HG02973 (cell line): Measurements from ENCODE around the gene PRSS12.
"Not testable (repeated sequence)": the region's sequence is repeated elsewhere in the genome, so short reads cannot be mapped to it uniquely, and the experiment has no call there.

Experiments
- ATAC-seq: cut with Tn5 transposase; IDR thresholded peaks from one replicate; pipeline ENCODE4 v1.9.1; 2021; ENCODE audit warnings: moderate library complexity; ENCODE audit not compliant: unreplicated experiment

Gene PRSS12

DNA sequence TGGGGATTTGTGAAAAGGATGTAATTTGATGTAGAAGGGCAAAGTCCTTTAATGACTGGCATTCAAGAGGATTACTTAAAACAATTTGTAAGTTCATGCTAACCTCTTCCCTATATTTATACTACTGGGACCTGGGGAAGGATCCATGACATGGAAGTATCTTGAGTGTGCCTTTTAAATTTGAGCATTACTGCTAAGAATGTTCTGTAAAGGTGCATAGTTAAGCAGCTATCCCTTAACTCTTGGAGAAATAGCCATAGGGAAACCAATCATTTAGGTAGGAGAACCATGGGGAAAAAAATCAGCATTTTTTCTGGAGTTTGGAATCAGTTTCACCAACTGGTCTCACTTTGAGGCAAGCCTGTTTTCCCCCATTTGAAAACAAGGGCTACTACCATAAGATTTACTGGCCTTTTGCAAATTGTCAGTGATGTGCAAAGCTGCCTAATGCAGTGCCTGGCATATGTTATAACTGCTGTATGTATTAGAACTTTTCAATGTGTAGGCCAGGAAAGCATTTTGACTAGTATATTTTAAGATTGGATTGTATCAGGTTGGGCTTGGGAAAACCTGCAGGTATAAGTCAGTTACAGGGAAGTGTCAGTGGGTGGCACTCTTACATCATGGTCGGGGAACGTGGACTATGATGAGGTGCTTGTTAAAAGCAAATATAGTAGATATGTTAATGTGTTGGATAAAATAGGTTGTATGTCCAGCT is 72.1 kb downstream of the PRSS12 start:
- peak; percentile 20 for ATAC-seq

DNA sequence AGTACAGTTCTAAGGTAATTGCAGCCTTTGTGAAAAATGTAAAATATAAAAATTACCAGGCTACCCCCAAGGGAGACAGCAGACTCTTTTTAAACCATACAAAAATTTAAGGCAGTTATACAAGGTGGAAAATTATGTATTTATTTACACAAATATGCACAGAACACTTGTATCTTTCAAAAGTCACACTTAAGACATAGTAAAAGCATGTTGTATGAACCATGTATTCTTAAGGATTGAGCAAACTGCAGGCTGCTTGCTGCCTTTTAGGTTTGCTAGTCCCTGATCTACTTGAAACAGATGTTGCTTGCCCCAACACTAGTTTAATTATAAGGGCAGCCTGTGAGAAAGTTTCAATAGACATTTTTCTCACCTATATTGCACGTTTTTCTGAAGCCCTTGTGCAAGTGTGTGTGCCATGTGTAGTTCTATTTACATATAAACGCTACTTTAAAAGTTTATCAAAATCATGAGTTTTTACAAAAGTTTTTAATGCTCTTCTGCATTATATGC is 72.8 kb downstream of the PRSS12 start:
- ATAC-seq: no peak

GRCh38 chr4:118279328-118279727 is 73.5 kb downstream of the PRSS12 start:
- ATAC-seq: no peak

GRCh38 chr4:118278473-118279274 is 74.1 kb downstream of the PRSS12 start:
- peak; percentile 89 for ATAC-seq

DNA sequence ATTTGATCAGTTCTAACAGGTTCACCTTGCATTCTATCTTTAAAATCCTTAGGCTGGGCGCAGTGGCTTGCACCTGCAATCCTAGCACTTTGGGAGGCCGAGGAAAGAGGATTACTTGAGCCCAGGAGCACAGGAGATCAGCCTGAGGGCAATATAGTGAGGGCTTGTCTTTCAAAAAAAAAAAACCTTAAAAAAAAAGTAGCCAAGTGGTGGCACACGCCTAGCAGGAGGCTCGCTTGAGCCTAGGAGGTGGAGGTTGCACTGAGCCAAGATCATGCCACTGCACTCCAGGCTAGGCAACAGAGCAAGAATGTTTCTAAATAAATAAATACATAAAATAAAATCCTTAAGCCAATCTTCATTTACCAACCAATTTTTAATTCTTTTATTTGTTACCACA is 75.6 kb downstream of the PRSS12 start:
- ATAC-seq: no peak

GRCh38 chr4:118276580-118276979 is 76.2 kb downstream of the PRSS12 start:
- no peak for ATAC-seq

- ATAC-seq: no peak
Measured at GRCh38 chr4:118273642-118274041, 79.2 kb downstream of the PRSS12 start.

GRCh38 chr4:118271788-118272187 is 81.0 kb downstream of the PRSS12 start:
- no peak for ATAC-seq

- peak; percentile 47 for ATAC-seq
Measured at GRCh38 chr4:118270492-118270891, 82.3 kb downstream of the PRSS12 start.

- no peak for ATAC-seq
Measured at GRCh38 chr4:118268780-118269179, 84.0 kb downstream of the PRSS12 start.

DNA sequence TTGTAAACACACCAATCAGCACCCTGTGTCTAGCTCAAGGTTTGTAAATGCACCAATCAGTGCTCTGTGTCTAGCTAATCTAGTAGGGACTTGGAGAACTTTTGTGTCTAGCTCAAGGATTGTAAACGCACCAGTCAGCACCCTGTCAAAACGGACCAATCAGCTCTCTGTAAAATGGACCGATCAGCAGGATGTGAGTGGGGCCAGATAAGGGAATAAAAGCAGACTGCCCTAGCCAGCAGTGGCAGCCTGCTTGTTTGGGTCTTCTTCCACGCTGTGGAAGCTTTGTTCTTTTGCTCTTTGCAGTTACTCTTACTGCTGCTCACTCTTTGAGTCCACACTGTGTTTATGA is 86.7 kb downstream of the PRSS12 start:
- ATAC-seq: not testable (repeated sequence)

- peak; percentile 53 for ATAC-seq
Measured at GRCh38 chr4:118265312-118266144, 87.3 kb downstream of the PRSS12 start.

GRCh38 chr4:118264096-118264495 is 88.7 kb downstream of the PRSS12 start:
- ATAC-seq: no peak

- no peak for ATAC-seq
Measured at GRCh38 chr4:118260309-118260708, 92.5 kb downstream of the PRSS12 start.

DNA sequence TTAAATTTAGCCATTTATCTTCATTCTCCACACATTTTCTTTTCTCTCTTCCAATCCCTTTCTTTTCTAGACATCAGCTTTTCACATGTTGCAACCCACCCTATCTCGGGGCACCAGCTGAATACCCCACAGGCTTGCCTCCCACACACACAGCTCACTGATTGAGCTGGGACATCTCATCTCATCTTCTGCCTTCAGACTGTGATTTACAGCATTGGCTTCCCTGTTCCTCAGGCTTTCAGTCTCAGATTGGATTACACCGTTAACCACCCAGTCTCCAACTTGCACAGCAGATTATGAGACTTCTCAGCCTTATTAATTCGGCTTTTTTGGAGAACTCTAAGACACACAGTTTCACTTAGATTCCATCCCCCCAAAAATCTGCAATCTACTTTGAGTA is 93.7 kb downstream of the PRSS12 start:
- ATAC-seq: no peak

DNA sequence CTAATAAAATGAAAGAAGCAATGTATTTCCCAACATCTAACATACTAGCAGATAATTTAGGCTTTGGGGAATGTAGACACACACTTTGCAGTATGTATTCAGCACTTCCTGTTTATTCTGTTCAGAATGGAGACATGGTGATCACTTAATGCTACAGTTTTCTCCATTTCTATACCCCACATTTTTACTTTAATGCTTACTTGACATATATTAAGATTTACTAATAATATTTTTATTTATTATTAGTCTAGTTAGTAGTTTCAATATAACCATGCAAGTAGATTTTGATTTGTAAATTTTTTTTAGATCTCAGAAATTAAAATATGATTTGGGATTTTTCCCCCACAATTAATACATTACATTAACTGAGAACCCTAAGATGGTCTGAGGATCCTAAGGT is 98.4 kb downstream of the PRSS12 start:
- no peak for ATAC-seq

GRCh38 chr4:118249890-118250289 is 102.9 kb downstream of the PRSS12 start:
- no peak for ATAC-seq

DNA sequence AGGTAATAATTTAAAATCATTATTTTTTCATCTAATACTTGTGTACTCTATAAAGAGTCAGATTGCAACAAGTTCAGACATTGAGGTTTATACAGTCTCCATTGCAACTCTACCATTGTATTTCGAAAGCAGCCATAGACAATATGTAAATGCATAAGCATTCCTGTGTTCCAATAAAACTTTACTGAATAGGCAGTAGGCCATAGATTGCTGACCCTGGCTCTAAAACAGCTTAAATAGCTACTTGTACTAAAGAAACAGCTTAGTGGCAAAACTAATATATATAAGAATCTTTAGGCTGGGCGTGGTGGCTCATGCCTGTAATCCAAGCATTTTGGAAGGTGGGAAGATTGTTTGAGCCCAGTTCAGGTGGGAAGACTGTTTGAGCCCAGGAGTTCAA is 115.3 kb downstream of the PRSS12 start:
- no peak for ATAC-seq

- ATAC-seq: no peak
Measured at GRCh38 chr4:118235566-118236120, 117.2 kb downstream of the PRSS12 start.
